GM19324 (cell line): ENCODE measurements around the gene NKPD1.

Source experiments
- ATAC-seq: cut with Tn5 transposase; IDR thresholded peaks from one replicate; pipeline ENCODE4 v1.9.1; 2021; ENCODE audit warnings: mild to moderate bottlenecking, moderate library complexity; ENCODE audit not compliant: unreplicated experiment, low FRiP score

NKPD1 gene

DNA sequence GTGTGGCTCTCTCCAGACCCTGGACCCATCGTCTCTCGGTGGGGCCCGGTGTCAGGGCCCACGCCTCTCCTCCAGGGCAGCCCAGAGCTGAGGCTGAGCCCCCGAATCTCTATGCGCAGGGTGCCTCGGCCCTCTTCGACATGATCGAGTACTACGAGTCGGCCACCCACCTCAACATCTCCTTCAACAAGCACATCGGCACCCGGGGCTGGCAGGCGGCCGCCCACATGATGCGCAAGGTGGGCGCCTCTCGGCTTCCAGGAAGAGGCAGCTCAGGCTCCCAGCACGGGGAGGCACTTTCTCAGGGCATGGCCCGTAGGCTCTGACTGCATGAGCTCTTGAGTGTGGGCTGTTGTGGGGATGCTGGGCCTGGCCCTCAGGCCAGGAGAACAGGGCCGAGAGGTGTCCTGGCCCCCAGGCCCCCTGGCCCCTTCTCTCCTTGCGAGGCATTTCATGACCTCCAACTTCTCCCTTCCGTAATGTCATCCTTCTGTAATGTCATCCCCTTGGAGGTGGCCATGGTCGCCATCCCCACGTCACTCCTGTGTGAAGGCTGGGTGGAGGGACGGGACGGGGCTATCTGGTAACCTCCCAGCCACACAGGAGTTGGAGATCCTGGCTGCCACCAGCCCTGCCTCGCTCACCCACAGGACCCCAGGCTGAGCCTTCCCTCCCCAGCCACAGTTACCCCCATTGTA, 19.4 kb downstream of the NKPD1 start:
- no peak for ATAC-seq

DNA sequence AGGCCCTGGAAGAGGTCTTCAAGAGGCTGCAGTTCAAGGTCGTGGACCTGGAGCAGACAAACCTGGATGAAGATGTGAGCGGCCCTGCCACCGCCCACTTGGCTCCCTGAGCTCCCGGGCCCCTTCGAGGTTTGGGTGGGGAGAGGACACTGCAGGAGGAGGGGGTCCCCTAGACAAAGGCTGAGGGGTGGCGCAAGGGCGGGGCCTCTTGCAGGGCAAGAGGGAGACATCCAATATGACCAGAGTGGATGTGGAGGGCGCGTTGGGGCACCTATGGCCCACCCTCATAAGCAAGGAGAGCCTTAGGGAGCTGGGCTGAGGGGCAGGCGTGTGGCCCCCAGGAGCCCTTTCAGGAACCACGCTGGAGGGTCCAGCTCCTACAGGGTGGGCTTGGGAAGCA, 20.2 kb downstream of the NKPD1 start:
- ATAC-seq = no peak

DNA sequence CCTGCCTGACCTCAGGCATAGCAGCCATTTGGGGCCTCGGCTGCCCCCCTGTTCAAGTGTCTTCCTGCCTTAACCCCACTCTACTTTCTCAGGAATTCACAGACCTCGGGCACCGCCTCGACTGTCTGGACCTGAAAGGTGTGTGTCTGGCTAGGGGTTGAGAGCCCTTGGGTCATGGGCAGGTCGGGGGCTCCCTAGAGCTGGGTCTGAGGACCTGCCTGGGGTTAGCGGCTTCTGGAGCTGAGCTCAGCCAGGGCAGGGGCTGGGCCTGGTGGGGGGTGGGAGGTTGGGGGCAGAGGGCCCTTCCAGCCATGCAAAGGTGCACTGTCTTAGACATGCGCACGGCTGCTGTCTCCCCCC, 20.7 kb downstream of the NKPD1 start:
- ATAC-seq = no peak

DNA sequence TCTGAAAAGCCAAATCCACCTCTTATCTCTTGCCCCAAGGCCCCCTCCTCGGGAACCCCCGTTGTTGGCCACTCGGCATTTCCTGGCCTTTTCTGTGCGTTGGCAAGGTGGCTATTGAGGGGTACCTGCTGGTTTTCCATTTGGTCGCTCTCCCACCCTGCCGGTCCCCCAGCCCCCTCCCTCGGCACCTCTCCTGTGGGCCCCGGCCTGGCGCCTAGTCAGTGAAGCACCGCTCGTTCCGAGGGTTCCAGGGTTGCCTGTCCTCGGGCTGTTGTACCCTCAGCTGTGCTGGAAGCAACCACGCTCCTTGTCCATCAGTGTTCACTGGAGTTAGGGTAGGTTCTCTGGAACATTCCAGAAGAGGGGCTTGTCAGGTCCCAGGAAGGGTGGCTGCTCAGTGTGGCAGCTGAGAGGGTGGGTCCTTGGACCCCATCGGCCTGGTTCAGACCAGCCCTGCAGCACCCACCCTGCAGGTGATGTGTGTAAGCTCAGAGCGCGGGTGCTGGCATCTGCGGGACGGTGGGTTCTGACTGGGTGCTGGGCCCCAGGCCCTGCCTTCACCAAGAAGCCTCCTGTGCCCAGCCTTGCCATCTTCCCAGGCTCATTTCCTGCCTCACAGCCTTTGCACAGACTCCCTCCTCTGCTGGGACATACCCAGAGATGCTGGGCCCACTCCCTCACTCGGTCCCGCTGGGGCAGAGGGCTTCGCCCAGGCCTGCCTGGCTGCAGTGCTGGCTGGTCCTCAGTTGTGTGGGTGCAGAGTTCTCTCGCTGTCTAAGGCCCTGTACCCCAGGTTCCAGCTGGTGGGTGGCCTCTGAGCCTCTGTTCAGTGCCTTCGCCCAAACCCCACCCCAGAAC, 21.3 kb downstream of the NKPD1 start:
- no peak for ATAC-seq

DNA sequence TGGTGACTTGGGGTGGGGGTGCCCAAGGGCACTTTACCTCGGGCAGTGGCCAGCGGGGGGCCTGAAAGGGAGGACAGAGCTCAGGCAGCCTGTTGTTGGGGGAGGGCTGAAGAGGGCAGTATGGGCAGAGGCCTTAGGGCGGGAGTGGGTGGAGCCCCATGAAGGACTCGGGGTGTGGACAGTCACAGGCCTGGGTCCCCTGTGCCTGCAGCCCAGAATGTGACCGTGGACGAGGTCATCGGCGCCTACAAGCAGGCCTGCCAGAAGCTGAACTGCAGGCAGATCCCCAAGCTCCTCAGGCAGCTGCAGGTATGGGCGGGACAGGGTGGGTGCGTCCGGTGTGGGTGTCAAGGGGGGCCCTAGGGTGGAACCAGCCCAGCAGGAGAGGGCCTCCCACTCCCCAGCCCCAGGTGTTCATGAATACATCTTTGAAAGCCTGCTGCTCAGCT, 22.5 kb downstream of the NKPD1 start:
- ATAC-seq = no peak

DNA sequence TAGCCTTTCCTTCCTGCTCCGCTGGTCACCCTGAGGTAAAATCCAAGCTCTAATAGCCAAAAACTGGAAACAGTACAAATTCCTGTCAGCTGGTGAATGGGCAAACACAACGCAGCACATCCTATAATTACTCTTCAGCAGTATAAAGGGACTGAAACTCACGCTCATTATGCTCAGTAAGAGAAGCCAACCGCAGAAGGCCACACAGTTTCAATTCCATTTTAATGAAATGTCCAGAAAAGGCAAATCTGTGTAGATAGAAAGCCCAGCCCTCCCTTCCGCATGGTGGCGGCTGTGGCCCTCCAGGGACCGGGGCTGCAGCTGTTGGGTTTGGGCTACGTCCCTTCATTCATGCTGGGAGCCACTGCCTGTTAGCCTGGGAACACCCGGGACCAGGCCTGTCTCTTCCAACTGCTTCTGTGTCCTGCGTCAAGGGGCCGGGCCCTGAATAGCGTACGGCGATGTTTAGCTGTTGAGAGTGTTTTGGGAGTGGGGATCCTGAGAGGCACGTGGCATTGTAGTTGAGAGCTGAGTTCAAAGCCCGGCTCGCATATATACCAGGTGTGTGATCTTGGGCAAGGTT, 23.5 kb downstream of the NKPD1 start:
- peak; percentile 76 for ATAC-seq

DNA sequence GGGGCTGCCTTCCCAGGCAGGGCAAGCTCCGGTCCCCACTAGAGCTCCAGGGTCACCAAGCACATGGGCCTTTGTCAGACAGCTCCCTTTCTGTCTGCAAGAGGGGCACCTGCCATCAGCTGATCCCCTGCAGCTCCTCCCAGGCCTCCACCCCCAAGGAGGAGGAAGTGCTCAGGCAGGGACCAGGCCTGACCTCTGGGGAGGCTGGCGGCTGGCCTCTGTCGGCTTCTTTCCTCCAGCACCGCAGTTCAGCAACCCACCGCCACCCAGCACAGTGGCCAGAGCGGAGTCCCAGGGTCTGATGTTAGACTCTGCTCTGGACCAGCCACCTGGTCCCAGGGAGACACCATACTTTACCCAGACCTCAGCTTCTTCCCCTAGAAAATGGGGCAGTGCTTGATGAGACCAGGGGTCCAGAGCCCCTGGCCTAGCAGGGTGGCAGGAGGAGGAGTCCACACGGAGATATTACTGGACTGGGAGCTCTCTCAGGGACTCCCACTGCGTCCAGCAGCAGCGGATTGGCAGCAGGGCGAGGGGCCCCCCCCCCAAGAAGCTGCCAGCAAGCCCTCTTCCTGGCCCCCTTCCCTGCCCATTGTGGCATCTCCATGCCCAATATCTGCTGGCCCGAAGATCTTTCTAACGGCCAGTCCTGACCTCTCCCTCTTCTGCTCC, 24.1 kb downstream of the NKPD1 start:
- no peak for ATAC-seq

DNA sequence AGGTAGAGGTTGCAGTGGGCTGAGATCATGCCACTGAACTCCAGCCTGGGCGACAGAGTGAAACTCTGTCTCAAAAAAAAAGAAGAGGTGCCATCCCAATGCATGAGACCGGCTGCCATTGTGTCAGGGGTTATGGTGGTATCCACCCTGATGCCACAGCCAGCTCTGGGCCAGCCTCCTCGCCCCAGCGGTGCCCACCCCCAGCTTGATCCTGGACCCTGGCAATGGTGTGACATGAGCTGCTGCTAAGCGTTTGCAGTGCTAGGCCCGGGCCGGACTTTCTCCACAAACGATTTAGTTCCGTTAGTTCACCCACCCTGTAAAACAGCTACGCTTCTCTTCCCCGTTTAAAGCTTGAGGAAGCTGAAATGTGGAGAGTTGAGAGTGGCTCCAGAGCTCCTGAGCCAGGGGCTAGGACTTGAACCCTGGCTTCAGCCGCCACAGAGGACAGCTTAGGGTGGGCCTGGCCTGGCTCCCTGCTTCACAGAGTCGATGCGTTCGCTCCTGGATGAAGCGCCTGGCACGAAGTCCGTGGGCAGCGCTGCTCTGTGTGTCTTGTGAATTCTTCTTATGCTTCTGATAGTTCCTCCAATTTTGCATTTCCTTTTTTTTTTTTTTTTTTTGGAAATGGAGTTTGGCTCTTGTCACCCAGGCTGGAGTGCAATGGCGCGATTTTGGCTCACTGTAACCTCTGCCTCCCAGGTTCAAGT, 25.5 kb downstream of the NKPD1 start:
- no peak for ATAC-seq

DNA sequence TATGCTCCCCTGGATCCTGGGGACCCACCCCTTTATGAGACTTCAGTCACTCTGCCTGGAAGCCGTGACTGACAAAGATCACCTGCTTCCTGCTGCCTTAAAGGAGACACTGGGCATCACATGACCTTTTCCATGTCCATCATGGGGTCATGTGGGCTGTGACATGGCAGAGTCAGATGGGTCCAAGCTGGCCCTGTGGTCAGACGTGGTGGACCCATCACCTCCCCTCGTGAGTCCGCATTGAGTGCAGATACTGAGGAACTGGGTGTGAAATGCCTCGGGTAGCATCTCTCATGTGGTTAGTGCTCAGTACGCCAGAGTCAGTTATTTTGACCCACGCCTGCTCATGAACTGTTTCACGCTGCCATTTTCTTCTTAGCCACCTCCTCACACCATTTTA, 27.1 kb downstream of the NKPD1 start:
- no peak for ATAC-seq

DNA sequence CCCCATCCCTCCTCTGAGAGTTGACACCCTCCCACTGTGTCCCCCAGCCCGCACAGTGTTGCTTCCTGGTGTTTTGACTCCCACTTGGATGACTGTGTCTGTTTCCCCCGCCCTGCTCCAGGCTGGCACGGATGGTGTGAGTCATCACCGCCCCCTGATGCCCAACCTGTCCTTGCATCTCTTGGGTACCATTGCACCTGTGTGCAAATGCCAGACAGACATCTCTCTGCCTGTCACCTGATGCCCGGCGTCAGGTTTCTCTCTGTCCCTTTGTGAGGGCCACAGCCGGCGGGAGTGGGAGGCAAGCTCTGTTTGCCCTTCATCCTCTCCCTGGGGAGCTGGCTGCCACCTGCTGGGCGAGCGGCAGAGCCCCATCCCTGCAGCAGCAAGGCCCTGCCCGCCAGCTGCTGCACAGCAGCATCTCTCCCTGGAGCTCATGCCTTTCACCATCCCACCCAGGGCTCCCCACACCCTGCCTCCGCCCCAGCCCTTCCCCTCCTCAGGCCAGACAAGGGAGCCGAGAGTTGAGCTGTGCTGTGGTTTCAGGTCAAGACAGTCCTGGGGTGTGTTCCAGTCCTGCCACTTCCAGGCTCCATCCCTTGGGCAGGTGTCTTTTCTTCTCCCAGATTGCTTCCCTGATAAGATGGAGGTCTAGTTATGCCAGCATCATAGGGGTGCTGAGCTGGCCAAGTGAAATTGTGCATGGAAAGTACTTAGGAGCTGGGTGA, 29.7 kb downstream of the NKPD1 start:
- ATAC-seq = no peak

DNA sequence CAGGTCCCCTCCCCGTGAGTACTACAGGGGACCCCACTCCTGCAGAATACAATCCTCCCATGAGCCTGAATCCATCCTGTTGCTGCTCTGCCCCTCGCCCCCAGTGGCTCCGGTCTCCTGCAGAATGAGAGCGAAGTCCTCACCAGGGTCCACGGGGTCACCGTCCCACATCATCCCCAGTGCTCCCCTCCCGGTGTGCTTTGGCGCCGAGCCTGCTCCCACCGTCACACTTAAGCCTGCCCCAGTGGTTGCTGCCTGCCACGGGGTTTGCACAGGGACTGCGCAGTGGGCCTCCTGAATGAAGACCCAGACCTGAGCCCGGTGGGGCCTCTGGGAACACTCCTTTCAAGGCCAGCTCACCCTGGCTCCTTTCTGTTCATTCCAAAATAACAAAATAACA, 30.5 kb downstream of the NKPD1 start:
- no peak for ATAC-seq

DNA sequence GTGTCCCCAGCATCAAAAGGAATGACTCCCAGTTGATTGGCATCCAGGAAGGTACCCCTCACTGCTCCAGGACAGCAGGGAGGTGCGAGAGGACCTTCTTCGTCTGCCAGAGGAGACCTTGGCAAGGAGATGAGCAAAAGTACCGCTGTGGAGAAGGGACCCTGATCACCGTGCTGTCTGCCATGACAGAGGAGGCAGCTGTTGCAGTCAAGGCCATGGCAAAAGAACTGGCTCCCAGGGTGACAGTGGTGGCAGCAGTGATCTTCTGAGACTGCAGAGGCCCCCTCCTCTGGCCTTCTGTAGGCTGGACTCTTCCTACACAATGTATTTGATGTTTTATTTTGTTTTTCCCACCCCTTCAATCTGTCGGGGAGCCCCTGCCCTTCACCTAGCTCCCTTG, 32.0 kb downstream of the NKPD1 start:
- ATAC-seq = no peak

DNA sequence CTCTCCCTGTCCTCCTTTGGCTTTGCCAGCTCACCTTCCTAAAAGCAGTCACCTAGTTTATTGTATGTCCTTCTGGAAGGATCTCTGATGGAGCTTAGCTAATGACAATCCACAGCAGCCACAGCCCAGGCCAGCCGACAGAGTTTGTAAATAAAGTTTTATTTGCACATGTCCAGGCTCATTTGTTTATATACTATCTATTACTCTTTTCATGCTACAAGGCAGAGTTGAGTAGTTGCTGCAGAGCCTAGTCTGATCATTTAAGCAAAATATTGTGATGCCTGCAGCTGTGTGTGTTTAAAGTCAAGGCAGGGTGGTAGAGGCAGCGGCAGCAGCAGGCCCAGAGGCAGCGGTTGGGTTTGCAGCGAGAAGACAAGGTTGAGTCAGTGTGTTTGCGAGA, 32.6 kb downstream of the NKPD1 start:
- no peak for ATAC-seq

DNA sequence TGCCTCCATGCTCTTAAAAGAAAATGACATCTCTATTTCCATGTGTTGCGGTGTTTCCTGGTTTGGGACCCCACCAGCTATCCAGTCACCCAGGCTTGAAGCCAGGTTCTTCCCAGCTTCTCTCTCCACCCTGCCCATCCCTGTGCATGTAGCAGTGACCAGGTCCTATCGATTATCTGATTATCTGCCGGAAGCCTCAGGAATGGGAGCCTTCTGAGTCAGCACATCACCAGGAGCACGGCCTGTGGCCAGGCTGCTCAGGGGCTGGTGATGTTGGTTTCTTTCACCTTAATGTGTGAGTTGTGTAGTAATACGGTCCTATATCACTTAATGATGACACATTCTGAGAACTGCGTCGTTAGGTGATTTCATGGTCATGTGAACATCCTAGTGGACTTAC, 34.1 kb downstream of the NKPD1 start:
- ATAC-seq = no peak

DNA sequence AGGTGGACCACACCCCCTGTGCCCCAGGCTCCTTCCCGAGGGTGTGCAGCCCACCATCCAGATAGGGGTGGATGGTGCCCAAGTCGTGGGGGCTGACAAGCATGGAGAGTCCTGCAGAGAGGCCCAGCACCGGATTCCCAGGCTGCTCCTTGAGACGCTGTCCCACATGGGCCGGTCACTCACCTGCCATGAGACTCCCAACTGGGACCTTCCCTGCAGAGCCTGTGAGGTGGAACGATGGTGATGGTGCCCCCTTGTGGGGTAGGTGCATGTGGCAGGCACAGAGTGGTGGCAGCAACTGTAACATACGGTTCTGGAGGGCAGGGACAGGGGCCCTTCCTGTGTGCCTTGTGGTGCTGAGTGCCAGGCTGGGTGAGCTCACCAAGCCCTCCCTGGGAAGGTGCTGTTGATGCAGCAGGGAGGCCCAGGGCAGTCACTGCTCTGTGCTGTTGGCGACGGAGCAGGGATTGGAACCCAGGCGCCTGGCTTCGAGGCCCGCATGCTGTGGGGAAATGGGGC, 34.7 kb downstream of the NKPD1 start:
- ATAC-seq = no peak

DNA sequence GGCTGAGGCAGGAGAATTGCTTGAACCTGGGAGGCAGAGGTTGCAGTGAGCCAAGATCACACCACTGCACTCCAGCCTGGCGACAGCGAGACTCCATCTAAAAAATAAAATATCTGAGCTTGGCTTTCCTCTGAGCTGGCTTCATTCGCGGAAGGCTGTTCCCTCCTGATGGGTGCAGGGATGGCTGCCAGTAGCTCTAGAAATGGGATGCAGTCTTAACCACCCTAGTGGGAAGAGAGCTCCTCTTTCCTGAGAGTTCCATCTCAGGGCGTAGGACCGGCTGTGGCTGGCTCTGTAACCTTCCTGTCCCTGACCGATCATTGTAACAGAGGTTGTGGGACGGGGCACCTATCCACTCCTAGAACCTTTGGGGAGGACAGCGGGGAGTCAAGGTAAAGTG, 35.4 kb downstream of the NKPD1 start:
- no peak for ATAC-seq

DNA sequence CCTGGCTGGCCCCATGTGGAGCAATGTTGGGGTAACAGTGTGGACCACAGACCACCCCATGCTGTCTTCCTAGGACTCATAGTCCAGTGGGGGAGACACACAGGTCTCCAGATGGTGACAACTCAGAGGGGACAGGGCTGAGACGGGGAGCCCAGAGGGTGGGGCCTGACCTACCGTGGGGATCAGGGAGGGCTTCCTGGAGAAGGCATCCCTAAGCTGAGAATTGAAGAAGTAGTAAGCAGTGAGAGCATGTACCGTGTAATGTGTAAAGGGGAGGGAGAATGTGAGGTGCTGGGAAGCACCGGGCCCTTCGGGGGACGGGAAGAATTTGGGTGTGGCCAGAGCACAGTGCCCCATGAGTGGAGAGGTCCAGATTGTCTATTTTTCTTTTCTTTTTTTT, 36.8 kb downstream of the NKPD1 start:
- no peak for ATAC-seq

DNA sequence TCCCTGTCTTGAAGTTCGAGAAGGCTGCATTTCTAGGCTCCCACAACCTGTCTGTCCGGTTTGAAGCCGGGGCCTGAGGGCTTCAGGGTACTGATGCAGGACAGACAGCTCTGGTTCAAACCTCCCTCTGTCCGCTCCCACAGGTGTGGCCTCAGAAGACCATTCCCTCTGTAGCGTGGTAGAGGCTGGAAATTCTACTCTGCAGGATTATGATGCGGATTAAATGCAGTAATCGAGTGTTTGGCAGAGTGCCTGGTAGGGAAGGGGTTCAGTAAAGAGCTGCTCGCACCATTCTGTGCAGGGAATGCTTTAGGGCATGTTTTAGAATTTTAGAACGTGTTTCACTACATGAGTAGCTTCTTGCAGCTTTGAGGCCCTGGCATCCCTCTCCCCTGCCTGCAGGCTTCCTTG, 37.3 kb downstream of the NKPD1 start:
- ATAC-seq = no peak

DNA sequence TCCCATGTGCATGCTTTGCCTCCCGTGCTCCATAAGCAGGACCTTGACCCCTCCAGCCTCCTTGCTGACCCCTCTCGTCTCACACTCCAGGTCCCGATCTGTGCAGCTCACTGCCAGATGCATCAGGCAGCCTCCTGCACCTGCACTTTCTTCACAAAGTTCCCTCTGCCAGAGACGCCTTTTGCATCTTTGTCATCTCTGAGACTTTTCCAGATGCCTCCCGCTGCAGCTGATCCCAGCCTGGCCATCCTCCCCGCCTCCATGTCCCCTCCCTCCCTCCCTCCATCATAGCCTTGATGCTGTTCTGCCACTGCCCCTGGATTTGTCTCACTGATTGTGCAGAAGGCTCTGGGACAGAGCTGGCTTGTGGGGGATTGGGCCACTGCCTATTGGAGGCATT, 38.0 kb downstream of the NKPD1 start:
- no peak for ATAC-seq
